Stimulated activated CD4-positive, alpha-beta T cell treated with anti-CD3 and anti-CD28 coated beads, Interleukin-4, amount 100 ng/mL, for 1 hour (primary cell): Measurements from ENCODE around the gene P2RX7.
"Not testable (repeated sequence)": the region's sequence is repeated elsewhere in the genome, so short reads cannot be mapped to it uniquely, and the experiment has no call there.

Experiments
- DNase-seq: peaks from one replicate; pipeline ENCODE4 v3.0.0-alpha.2; 2020

P2RX7 gene

GRCh38 chr12:121212875-121213274, 80.2 kb downstream of the P2RX7 start:
- no peak for DNase-seq

- peak; percentile 25 for DNase-seq
These were observed 81.6 kb downstream of the P2RX7 start for GRCh38 chr12:121214166-121214777.

GRCh38 chr12:121214855-121215745, 82.4 kb downstream of the P2RX7 start:
- no peak for DNase-seq

- no peak for DNase-seq
These were observed 83.4 kb downstream of the P2RX7 start for GRCh38 chr12:121216102-121216501.

GRCh38 chr12:121217063-121217462, 84.4 kb downstream of the P2RX7 start:
- no peak for DNase-seq

- DNase-seq, result no peak
These were observed 85.1 kb downstream of the P2RX7 start for GRCh38 chr12:121217761-121218160.

GRCh38 chr12:121218588-121219352, 86.1 kb downstream of the P2RX7 start:
- DNase-seq, result no peak

GRCh38 chr12:121219353-121219986, 86.8 kb downstream of the P2RX7 start:
- no peak for DNase-seq

- no peak for DNase-seq
These were observed 90.2 kb downstream of the P2RX7 start for GRCh38 chr12:121222847-121223246.

- peak; percentile 46 for DNase-seq
These were observed 90.9 kb downstream of the P2RX7 start for GRCh38 chr12:121223292-121224285.

- no peak for DNase-seq
These were observed 91.9 kb downstream of the P2RX7 start for GRCh38 chr12:121224591-121224990.

GRCh38 chr12:121226399-121226798, 93.7 kb downstream of the P2RX7 start:
- no peak for DNase-seq

GRCh38 chr12:121226871-121227270, 94.2 kb downstream of the P2RX7 start:
- not testable (repeated sequence) for DNase-seq

- no peak for DNase-seq
These were observed 94.6 kb downstream of the P2RX7 start for GRCh38 chr12:121227294-121227693.

- DNase-seq, result no peak
These were observed 96.4 kb downstream of the P2RX7 start for GRCh38 chr12:121228919-121229665.

GRCh38 chr12:121229826-121230537, 97.3 kb downstream of the P2RX7 start:
- peak; percentile 54 for DNase-seq

- no peak for DNase-seq
These were observed 97.8 kb downstream of the P2RX7 start for GRCh38 chr12:121230538-121230907.

GRCh38 chr12:121232163-121232562, 99.5 kb downstream of the P2RX7 start:
- DNase-seq, result no peak

- no peak for DNase-seq
These were observed 100.4 kb downstream of the P2RX7 start for GRCh38 chr12:121232977-121233627.

GRCh38 chr12:121233628-121234020, 100.9 kb downstream of the P2RX7 start:
- no peak for DNase-seq
